ENCODE results near the gene POU2F3.

DNA sequence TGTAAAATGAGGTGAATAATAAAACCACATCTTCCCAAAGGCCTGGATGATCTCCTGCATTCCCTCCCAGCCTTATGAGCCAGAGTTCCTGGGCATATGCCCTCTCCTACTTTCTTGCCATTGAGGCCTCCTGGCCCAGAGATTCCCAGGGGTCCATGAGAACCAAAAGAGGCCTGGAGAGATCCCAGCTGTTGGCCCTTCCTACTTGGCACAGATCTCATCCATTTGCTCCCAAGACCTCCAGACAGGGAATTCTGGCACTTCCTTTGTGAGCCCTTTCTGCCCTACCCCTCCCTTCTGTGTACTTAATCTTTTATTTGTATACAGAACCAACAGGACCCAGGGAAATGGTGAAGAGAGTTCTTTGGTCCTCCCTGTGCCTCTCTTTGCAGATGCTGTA, 21.4 kb downstream of the POU2F3 start:
- TF ChIP-seq, protein P1, sequence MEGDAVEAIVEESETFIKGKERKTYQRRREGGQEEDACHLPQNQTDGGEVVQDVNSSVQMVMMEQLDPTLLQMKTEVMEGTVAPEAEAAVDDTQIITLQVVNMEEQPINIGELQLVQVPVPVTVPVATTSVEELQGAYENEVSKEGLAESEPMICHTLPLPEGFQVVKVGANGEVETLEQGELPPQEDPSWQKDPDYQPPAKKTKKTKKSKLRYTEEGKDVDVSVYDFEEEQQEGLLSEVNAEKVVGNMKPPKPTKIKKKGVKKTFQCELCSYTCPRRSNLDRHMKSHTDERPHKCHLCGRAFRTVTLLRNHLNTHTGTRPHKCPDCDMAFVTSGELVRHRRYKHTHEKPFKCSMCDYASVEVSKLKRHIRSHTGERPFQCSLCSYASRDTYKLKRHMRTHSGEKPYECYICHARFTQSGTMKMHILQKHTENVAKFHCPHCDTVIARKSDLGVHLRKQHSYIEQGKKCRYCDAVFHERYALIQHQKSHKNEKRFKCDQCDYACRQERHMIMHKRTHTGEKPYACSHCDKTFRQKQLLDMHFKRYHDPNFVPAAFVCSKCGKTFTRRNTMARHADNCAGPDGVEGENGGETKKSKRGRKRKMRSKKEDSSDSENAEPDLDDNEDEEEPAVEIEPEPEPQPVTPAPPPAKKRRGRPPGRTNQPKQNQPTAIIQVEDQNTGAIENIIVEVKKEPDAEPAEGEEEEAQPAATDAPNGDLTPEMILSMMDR (IDR thresholded peaks at IDR 0.05; ENCODE audit: control extremely low read depth in 1 of 3, insufficient read depth in 1 of 3, low read depth in 1 of 3, low read length in 3 of 3) = no peak
- TF ChIP-seq, protein P2, sequence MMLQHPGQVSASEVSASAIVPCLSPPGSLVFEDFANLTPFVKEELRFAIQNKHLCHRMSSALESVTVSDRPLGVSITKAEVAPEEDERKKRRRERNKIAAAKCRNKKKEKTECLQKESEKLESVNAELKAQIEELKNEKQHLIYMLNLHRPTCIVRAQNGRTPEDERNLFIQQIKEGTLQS (IDR thresholded peaks at IDR 0.05; ENCODE audit: insufficient read depth, low read depth, low read length) = no peak
- TF ChIP-seq, protein P3, sequence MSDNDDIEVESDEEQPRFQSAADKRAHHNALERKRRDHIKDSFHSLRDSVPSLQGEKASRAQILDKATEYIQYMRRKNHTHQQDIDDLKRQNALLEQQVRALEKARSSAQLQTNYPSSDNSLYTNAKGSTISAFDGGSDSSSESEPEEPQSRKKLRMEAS (IDR thresholded peaks at IDR 0.05) = no peak
- TF ChIP-seq EZH2 (IDR thresholded peaks at IDR 0.05; ENCODE audit: low read depth, low read length, severe bottlenecking) (no peak), POLR2AphosphoS5 (IDR thresholded peaks at IDR 0.05; ENCODE audit: low read depth, low read length) (no peak), YY1 (IDR thresholded peaks at IDR 0.05; ENCODE audit: low read depth, low read length) (no peak)
